HK-2 (cell line): Measurements from ENCODE around the gene KRT7.
"Not testable (repeated sequence)": the region's sequence is repeated elsewhere in the genome, so short reads cannot be mapped to it uniquely, and the experiment has no call there.

Source experiments
- DNase-seq: peaks from one replicate; pipeline ENCODE4 v3.0.0-alpha.2; 2018; ENCODE audit not compliant: unreplicated experiment

The KRT7 gene

GRCh38 chr12:52229836-52230343 lies 3.2 kb upstream of the KRT7 start:
- no peak for DNase-seq

DNA sequence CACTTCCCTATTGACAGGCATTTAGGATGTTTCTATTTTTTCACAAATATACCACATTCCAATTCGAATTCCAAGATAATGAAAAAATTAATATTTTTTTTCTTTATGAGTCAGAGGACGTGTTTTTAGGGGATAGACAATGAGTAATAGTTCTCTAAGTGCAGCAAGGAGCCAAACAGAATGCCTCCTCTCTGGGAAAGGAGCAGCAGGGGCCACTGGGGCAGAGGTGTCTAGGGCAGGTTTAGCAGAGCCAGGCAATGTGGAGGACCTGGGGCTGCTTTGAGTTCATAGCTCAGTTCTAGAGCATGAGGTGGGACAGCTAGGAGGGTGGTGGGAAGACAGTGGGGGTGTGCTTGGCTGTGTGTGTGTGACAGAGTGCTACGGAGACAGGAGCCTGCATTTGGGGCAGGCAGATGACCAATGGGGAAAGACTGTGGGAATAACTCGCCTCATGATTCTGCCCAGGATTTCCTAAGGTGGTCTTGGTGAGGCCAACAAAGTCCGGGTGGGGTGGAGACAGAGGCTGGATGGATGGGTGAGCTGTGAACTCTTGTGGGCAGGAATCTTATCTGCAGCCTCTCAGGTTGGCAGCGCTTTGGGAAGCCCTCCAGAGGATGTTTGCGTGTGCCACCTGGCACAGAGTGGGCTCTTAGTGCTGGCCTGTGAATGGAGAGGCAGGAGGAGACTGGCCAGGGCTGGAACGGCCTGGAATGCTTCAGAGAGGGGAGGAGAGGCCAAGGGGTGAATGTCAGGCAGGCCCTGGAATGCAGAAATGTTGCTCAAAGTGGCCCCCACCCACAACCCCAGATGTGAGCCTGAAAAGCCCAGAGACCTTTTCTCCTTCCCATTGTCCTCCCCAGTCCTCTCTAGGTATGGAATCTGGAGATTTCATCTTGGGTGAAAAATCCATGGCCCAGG lies 2.4 kb upstream of the KRT7 start:
- peak; percentile 55 for DNase-seq

GRCh38 chr12:52231305-52232202 lies 1.5 kb upstream of the KRT7 start:
- DNase-seq = no peak

GRCh38 chr12:52232203-52232673 lies 805 bp upstream of the KRT7 start:
- no peak for DNase-seq

DNA sequence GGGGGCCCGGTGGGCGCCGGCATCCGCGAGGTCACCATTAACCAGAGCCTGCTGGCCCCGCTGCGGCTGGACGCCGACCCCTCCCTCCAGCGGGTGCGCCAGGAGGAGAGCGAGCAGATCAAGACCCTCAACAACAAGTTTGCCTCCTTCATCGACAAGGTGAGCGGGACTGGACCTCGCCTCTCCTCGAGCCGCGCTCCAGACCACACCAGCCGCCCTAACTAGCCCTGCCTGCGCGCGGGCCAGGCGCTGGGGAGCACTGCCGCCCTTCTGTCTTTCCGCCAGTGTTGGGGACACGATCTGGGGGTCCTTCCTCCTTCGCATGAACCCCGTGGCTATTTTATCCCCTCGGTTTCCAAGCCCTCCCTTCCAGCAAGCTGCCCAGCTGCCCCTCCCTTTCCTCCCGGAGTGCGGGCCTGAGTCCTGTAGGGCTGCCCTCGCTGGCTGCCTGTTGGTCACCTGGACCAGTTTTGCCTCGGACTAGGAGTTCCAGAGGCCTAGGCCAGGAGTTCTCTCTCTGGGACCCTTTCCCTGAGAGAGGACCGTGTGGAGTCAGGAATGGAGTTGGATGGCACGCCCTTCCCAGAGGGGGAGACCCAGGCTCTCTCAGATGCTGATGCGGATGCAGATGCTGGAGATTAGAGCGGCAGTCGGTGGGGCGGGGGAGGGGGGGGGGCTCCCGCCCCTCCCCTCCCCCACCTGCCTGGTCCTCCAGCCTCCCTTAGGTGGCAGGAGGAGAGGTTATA lies 592 bp downstream of the KRT7 start:
- no peak for DNase-seq

DNA sequence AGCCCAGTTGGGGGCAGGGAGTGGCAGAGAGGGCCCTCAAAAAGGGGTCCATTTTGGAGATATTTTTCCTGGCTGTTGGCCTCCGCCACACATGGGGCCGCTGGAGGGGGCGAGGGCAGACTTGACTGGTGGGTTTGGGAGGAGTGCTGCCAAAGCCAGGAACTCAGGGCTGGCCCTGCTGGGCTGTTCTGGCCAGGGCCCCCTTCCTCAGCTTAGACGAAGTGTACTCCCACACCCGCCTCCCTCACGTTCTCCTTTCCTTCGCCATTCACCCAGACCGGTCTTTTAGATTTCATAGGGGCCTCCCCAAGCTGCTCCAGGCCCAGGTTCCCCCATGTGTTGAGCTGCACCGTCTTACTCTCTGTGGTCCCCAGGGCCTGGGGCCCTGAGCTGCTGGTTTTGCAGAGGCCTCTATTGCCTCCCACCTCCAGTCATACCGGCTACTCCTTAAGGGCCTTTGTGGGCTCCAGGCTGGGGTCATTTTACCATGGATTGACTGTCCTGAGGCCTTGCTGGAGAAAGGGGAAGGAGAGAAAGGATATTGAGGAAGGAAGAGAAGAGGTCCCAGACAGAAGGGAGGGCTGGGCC lies 1.3 kb downstream of the KRT7 start:
- no peak for DNase-seq

GRCh38 chr12:52235001-52235764 lies 2.1 kb downstream of the KRT7 start:
- DNase-seq = no peak

DNA sequence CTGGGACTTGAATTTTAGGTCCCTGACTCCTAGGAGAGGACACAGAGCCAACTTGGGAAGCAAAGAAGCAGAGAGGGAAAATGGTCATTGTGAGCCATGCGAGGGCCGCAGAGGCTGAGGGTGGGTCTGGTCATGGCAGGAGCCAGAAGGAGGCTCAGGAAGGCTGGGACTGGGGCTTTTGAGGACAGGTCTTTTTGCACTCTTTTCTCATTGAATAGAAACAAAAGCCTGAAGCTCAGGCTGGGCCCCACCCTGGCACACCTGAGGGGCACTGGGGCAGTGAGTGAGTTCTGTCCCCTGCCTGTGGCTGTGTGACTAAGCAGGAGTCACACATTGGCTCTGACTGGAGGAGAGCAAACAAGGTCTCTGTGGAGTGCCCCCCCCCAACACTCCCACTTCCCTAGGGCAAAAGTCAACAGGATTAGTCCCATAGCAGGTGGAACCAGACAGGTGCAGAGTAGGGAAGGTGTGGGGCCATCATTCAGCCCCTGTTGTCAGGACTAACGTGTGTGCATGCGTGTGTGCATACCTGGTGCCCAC lies 2.8 kb downstream of the KRT7 start:
- DNase-seq = no peak

DNA sequence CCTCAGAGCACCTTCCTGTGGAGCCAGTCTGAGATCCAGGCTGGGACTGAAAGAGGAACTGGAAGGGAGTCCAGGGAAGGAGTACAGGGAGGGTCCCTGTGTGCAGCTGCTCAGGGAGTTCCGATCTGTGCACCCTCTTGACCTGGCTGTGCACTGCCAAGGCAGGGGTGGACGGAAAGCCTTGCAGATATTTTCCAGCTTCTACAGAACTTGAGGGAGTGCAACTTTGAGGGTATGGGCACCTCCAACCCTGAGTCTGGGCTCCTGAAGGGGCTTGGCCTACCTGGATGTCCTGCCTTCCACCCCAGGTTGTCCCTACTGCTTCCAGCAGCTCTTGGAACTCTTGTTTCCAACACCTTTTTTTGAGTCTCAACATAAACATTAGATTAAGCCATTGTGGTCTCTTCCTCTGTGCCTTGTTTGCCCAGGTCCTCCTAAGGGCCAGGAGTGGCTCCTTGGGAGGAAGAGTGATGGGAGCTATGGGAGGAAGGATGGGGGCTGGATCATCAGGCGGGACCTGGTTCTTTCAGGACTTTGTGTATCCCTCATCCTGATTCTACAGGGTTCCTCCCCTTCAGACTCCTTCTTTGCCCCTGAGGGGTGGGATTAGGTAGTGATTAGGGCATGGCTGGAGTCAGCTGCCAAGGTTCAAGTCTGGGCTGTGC lies 3.5 kb downstream of the KRT7 start:
- no peak for DNase-seq

DNA sequence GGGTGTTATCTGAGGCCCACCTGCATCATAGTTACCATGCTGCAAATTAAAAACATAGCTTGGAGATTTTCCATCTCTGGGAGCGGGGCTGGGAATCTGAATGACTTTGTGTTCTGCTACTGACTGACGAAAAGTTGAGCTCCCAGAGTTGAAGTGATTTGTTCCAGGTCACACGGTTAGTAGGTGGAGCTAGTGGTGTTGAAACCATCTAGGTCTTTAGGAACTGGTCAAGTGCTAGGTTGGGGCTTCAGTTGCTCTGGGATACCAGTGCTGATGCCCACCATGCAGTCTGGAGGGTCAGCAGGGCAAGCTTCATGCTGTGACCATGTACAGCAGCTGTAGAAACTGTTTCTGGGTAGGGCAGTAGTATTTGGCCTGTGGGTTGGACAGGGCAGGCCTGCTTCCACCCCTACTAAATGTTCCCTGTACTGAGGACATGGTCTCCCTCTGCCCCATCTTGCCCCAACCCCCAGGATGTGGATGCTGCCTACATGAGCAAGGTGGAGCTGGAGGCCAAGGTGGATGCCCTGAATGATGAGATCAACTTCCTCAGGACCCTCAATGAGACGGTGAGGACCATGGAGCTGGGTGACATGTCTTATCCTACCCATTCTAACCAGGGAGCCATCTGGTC lies 5.3 kb downstream of the KRT7 start:
- no peak for DNase-seq

DNA sequence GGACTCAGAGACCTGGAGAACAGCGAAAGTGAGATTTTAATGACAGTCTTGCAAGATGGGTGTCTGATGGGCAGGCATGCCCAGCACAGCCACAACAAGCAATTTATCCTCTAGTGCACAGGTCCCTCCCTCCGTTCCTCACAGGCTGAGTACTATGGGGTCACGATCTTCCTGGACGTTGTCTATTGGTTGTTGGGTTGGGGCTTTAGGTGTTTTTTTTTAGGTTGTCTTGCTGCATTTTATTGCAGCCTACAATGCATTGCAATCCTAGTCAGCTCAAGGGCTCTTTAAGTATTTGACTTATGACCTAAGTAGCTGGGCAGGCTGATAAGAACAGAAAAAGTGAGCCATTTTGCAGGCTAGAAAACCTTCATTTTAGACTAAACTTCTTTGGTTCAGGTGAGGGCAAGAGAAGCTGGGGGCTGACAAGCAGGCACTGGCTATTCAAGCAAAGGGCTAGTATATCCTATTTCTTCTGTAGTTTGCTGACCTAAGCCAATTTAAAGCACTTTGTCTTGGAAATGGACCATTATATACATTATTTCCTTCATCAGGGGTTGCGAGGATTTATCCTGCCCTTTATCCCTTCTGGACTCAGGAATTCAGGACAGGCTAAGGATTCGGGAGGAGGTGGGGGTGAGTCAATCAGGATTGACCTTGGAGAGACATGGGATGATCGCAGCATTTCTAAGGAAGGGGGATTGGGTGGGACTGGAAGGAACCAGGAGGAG lies 6.0 kb downstream of the KRT7 start:
- no peak for DNase-seq

DNA sequence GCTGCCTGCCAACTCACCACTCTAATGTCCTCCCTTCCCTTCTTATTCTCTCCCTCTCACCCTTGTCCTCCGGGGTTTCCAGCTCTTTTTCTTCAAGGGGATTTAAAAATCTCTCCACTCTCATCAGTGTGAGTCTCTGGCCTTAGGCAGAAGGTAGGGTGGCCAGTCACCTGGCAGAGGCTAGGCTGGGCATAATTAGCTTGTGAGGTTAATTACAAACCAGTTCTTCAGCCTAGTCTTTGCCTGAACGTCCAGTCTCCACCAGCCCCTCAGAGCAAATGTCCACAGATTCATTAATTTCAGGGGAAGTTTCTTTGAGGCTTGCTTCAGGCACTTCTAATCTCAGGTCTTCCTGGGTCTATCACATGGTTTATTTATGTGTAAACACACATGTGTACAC lies 6.7 kb downstream of the KRT7 start:
- no peak for DNase-seq

DNA sequence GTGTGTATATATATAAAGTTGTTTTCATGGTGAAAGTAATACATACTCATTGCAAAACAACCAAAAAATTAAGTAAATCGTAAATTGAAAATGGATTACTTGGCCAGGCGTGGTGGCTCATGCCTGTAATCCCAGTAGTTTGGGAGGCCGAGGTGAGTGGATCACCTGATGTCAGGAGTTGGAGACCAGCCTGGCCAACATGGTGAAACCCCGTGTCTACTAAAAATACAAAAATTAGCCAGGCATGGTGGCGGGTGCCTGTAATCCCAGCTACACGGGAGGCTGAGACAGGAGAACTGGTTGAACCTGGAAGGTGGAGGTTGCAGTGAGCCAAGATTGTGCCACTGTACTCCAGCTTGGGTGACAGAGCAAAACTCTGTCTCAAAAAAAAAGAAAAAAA lies 7.2 kb downstream of the KRT7 start:
- DNase-seq = not testable (repeated sequence)

DNA sequence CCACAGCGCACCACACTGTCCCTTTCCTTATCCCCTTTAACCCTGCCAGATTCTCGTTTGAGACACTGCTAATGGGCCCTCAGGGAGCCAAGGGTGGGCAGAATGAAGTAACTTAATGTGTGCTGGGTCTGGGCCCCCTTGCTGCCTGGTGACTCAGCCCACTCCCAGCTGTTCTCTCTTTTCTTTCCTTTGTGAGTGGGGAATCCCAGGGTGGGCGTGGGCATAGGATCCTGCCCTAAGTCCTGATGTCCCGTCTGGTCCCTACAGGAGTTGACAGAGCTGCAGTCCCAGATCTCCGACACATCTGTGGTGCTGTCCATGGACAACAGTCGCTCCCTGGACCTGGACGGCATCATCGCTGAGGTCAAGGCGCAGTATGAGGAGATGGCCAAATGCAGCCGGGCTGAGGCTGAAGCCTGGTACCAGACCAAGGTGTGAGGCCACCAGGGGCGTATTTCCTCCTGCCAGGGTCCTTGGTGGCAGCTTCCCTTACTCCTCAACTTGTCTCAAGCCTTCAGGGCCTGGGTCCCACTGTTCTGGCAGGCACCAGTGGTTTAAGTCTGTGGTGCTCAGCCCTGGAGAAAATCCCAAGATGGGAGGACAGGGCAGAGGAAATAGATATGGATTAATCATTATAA lies 8.3 kb downstream of the KRT7 start:
- no peak for DNase-seq

DNA sequence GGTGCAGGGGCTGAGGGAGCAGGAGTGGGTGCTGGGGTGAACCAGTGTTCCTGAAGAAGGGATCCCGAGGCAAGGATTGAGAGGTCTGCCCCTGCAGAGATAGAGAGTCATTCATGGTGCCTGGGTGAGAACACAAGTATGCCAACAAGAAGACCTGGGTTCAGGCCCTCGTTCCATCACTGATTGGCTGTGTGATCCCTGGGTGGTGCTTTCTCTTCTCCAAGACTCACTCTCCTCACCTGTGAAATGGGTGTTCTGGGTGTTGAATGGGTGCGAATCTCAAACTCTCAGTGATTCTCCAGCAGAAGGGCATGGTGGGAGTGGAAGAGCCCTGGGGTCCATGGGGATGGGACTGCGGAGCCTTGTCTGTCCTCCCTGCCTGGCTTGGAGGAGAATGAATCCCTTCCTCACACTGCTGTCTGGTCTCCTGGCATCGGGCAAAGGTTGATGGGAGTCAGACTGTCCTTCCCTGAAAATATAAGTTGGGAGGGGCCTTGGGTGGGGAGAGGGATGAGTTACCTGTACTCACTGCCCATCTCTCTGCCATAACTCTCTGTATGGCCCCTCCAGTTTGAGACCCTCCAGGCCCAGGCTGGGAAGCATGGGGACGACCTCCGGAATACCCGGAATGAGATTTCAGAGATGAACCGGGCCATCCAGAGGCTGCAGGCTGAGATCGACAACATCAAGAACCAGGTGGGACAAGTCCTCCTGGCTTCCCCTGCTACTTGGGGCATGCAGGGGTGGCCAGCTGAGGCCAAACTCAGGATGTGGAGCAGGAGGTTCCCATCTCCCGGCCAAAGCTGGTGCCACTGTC lies 9.6 kb downstream of the KRT7 start:
- DNase-seq = no peak

DNA sequence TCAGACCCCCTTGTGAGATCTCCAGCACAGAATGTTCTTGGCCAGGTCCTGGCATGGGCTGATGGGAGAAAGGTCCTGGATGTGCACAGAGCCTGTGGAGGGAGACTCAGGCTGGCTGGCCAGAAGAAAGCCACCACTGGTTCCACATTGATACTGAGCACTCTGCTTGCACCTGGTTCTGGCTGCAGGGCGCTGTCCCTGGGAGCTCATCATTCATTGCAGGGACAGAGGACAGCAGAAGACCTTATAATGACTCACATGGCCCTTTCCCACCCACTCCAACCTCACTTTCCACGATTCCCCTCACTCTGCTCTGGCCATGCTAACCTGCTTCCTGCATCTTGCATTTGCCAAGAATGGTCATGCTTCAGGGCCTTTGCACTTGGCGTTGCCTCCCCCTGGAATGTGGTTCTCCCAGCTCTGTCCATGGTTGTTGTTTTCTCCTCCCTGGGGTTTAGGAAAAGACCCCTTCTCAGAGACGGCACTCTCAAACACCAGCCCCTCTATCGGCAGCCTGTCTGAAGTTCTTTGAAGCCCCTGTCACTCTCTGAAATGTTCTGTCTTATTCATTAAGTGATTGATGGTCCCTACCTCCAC lies 10.3 kb downstream of the KRT7 start:
- peak; percentile 62 for DNase-seq
